ENCODE measurements around the gene MTHFD2L.

Gene MTHFD2L

GRCh38 chr4:74252933-74253332, 95.0 kb downstream of the MTHFD2L start:
- POLR2A ChIA-PET: no interaction called here
- CTCF ChIA-PET: interaction anchor here (2.5 kb wide), 1 partner anchor 24 kb away, joined by 8 read pairs; no protein-coding TSS in a partner anchor
- Histone ChIP-seq H3K4me3 (ENCODE audit: low read depth, low read length) (no peak overlapping the region), H3K9me3 (ENCODE audit: control insufficient read depth, insufficient read depth, low read depth, low read length) (no peaks in the 10 kb centered on the region), H3K27ac (ENCODE audit: extremely low read depth, low read depth, low read length) (no peak overlapping the region), H3K36me3 (ENCODE audit: control insufficient read depth in 2 of 2, insufficient read depth in 1 of 2, low read length in 2 of 2) (no peaks in the 10 kb centered on the region), H3K4me1 (ENCODE audit: control insufficient read depth, insufficient read depth, low read length) (no peaks in the 10 kb centered on the region)
- TF ChIP-seq ZNF768 (tag by site-specific recombination; IDR thresholded peaks at IDR 0.05): no peak

- Histone ChIP-seq H3K4me3 (ENCODE audit: low read depth, low read length) (no peak overlapping the region), H3K4me1 (ENCODE audit: control insufficient read depth, insufficient read depth, low read length) (no peaks in the 10 kb centered on the region), H3K27ac (ENCODE audit: extremely low read depth, low read depth, low read length) (no peak overlapping the region), H3K36me3 (ENCODE audit: control insufficient read depth in 2 of 2, insufficient read depth in 1 of 2, low read length in 2 of 2) (no peaks in the 10 kb centered on the region), H3K9me3 (ENCODE audit: control insufficient read depth, insufficient read depth, low read depth, low read length) (no peaks in the 10 kb centered on the region)
- ChIA-PET POLR2A (no interaction called here), CTCF (interaction anchor here (1.2 kb wide), 1 partner anchor 59 kb away, joined by 3 read pairs; no protein-coding TSS in a partner anchor)
- TF ChIP-seq ZNF169 (tag by site-specific recombination; IDR thresholded peaks at IDR 0.05) (no peak), TCF7L2 (IDR thresholded peaks at IDR 0.05; ENCODE audit: borderline replicate concordance, low read depth, low read length) (no peak), ZNF140 (tag by site-specific recombination; IDR thresholded peaks at IDR 0.05) (no peak), ZNF658 (tag by site-specific recombination; IDR thresholded peaks at IDR 0.05) (no peak)
Observed at GRCh38 chr4:74254386-74254785, 96.5 kb downstream of the MTHFD2L start.

- Histone ChIP-seq H3K4me3 (ENCODE audit: low read depth, low read length) (no peak overlapping the region), H3K9me3 (ENCODE audit: control insufficient read depth, insufficient read depth, low read depth, low read length) (no peaks in the 10 kb centered on the region), H3K4me1 (ENCODE audit: control insufficient read depth, insufficient read depth, low read length) (no peaks in the 10 kb centered on the region), H3K36me3 (ENCODE audit: control insufficient read depth in 2 of 2, insufficient read depth in 1 of 2, low read length in 2 of 2) (no peaks in the 10 kb centered on the region), H3K27ac (ENCODE audit: extremely low read depth, low read depth, low read length) (no peak overlapping the region)
- TF ChIP-seq IKZF3 (tag by site-specific recombination; IDR thresholded peaks at IDR 0.05) (no peak), HOXC10 (CRISPR knock-in tag; IDR thresholded peaks at IDR 0.05) (no peak), ZNF341 (tag by site-specific recombination; IDR thresholded peaks at IDR 0.05; ENCODE audit: low read depth) (no peak)
- CTCF ChIA-PET: interaction anchor here (1.2 to 2.0 kb wide), 2 partner anchors 26 to 58 kb away, joined by 3 to 9 read pairs; no protein-coding TSS in a partner anchor
- POLR2A ChIA-PET: no interaction called here
Observed at GRCh38 chr4:74255096-74255495, 97.2 kb downstream of the MTHFD2L start.

- POLR2A ChIA-PET: no interaction called here
- CTCF ChIA-PET: interaction anchor here (0.7 to 1.2 kb wide), 2 partner anchors 27 to 583 kb away, joined by 3 read pairs; no protein-coding TSS in a partner anchor
Observed at GRCh38 chr4:74258963-74259362, 101.0 kb downstream of the MTHFD2L start.

More at GRCh38 chr4:74258963-74259362, 101.0 kb downstream of the MTHFD2L start:
- H3K9me3 ChIP-seq (ENCODE audit: control insufficient read depth, insufficient read depth, low read depth, low read length): no peaks in the 10 kb centered on the region
- no peak overlapping the region for H3K4me3 ChIP-seq (ENCODE audit: low read depth, low read length)
- no peak for TF ChIP-seq ZNF248 (tag by site-specific recombination; IDR thresholded peaks at IDR 0.05)
- TF ChIP-seq OSR2 (tag by site-specific recombination; IDR thresholded peaks at IDR 0.05): no peak
- TF ChIP-seq ZBTB48 (tag by site-specific recombination; IDR thresholded peaks at IDR 0.05): no peak
- no peak for TF ChIP-seq TSHZ1 (tag by site-specific recombination; IDR thresholded peaks at IDR 0.05; ENCODE audit: borderline replicate concordance)
- TF ChIP-seq ZNF26 (tag by site-specific recombination; IDR thresholded peaks at IDR 0.05): no peak
- TF ChIP-seq, protein P1, sequence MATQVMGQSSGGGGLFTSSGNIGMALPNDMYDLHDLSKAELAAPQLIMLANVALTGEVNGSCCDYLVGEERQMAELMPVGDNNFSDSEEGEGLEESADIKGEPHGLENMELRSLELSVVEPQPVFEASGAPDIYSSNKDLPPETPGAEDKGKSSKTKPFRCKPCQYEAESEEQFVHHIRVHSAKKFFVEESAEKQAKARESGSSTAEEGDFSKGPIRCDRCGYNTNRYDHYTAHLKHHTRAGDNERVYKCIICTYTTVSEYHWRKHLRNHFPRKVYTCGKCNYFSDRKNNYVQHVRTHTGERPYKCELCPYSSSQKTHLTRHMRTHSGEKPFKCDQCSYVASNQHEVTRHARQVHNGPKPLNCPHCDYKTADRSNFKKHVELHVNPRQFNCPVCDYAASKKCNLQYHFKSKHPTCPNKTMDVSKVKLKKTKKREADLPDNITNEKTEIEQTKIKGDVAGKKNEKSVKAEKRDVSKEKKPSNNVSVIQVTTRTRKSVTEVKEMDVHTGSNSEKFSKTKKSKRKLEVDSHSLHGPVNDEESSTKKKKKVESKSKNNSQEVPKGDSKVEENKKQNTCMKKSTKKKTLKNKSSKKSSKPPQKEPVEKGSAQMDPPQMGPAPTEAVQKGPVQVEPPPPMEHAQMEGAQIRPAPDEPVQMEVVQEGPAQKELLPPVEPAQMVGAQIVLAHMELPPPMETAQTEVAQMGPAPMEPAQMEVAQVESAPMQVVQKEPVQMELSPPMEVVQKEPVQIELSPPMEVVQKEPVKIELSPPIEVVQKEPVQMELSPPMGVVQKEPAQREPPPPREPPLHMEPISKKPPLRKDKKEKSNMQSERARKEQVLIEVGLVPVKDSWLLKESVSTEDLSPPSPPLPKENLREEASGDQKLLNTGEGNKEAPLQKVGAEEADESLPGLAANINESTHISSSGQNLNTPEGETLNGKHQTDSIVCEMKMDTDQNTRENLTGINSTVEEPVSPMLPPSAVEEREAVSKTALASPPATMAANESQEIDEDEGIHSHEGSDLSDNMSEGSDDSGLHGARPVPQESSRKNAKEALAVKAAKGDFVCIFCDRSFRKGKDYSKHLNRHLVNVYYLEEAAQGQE (tag by site-specific recombination; IDR thresholded peaks at IDR 0.05): no peak
- no peak for TF ChIP-seq ZNF121 (tag by site-specific recombination; IDR thresholded peaks at IDR 0.05)
- no peak overlapping the region for H3K27ac ChIP-seq (ENCODE audit: extremely low read depth, low read depth, low read length)
- no peaks in the 10 kb centered on the region for H3K36me3 ChIP-seq (ENCODE audit: control insufficient read depth in 2 of 2, insufficient read depth in 1 of 2, low read length in 2 of 2)
- no peaks in the 10 kb centered on the region for H3K4me1 ChIP-seq (ENCODE audit: control insufficient read depth, insufficient read depth, low read length)
